Heart left ventricle (tissue), 16 donors: ENCODE results near the gene EPGN. TPM values are rescaled to one million over a fixed set of nuclear protein-coding genes. Genes with fewer than 3 reads are reported as not detected.

Experiments
- ATAC-seq, 4 donors: fragments of 200-7000 bp; cut with Tn5 transposase; one replicate each; pipeline ENCODE4 v1.9.1; 2020 to 2022; ENCODE audit warnings: moderate library complexity in 4 of 4, mild to moderate bottlenecking in 3 of 4, moderate number of reproducible peaks in 1 of 4
- DNase-seq, 5 donors: peaks; one replicate each; pipeline ENCODE4 v3.0.0-alpha.2; 2020
- H3K27ac ChIP-seq, 12 donors: fragments of 200-600 bp; sonication (generic) in 4 of 12; one replicate each; pipeline versions ENCODE4 v1.5.0 to v1.8.0; 2016 to 2022; ENCODE audit warnings: mild to moderate bottlenecking in 2 of 12
- H3K27me3 ChIP-seq, 9 donors: fragments of 200-600 bp; sonication (generic) in 2 of 9; one replicate each; pipeline versions ENCODE4 v1.5.1 to v1.8.0; 2016 to 2022; ENCODE audit warnings: mild to moderate bottlenecking in 3 of 9
- H3K36me3 ChIP-seq, 9 donors: fragments of 200-600 bp; sonication (generic) in 2 of 9; one replicate each; pipeline versions ENCODE4 v1.5.0 to v1.8.0; 2018 to 2022; ENCODE audit warnings: mild to moderate bottlenecking in 2 of 9
- H3K4me1 ChIP-seq, 12 donors: fragments of 200-600 bp; sonication (generic) in 4 of 12; one replicate each; pipeline versions ENCODE4 v1.5.0 to v1.8.0; 2016 to 2022; ENCODE audit warnings: mild to moderate bottlenecking in 3 of 12
- H3K4me3 ChIP-seq, 12 donors: fragments of 200-600 bp; sonication (generic) in 4 of 12; one replicate each; pipeline versions ENCODE4 v1.5.0 to v1.8.0; 2017 to 2022; ENCODE audit warnings: mild to moderate bottlenecking in 9 of 12, moderate library complexity in 4 of 12
- H3K9me3 ChIP-seq, 12 donors: fragments of 200-600 bp; sonication (generic) in 4 of 12; one replicate each; pipeline versions ENCODE4 v1.5.0 to v1.8.0; 2016 to 2022; ENCODE audit warnings: mild to moderate bottlenecking in 1 of 12
- POLR2A ChIP-seq, 2 donors: fragments of 450-650 bp; IDR thresholded peaks; one replicate each; pipeline ENCODE4 v1.6.1; 2017; ENCODE audit warnings: antibody characterized with exemption in 2 of 2, mild to moderate bottlenecking in 2 of 2, moderate library complexity in 2 of 2
- WGBS, 4 donors: extraction: QIAGEN DNeasy Blood & Tissue Kit in 2 of 4; methylation state at CpG; one replicate each; pipeline versions ENCODE4 v1.1.5 to v1.1.7; 2013 to 2018; 5-methylcytosine and 5-hydroxymethylcytosine counted together
- intact Hi-C, 10 donors: fragments of 100-400 bp; cut with DNase I; formaldehyde crosslinking; loops; one replicate each; pipeline versions ENCODE4 v1.11.1 to v1.14.2; 2022
- polyA plus RNA-seq, 2 donors: library from polyadenylated mRNA; stranded (reverse); fragments of 200-250 nt; gene quantifications; one replicate each; pipeline ENCODE4 v1.2.3, GENCODE V29; 2013
- total RNA-seq, 9 donors: library from RNA; depleted of rRNA in 2 of 9; stranded (reverse); fragments of >200 nt in 2 of 9; fragmentation: NEBNext Ultra II Directional in 3 of 9; extraction: Animal tissue kit (Norgen Biotek cat#: 25700) in 3 of 9; gene quantifications; one replicate each; pipeline versions ENCODE4 v1.1.0 to v1.2.4, GENCODE V29; 2016 to 2023
- TF ChIP-seq, protein P1 (sequence below), 12 donors: fragments of 200-600 bp; sonication (generic) in 4 of 12; IDR thresholded peaks; one replicate each; pipeline versions ENCODE4 v1.5.0 to v1.8.0; 2018 to 2022; ENCODE audit warnings: antibody characterized with exemption in 12 of 12, mild to moderate bottlenecking in 5 of 12
- donor health status: ischemic (EF 13 %, LVEDD 7.1; RV severe dilation, severe dysfunction).
- donor health status: healthy with polysubstance abuse.
- donor health status: DM: no; HTN: yes; CAD: no.
- donor health status: DM: no; HTN: no; CAD: no.
- donor health status: ischemic (EF 25% LVEDD 6.9; RV normal size, moderate dysfunction).
- donor health status: ischemic (EF 25% LVEDD 5.7; RV mildly dilated, moderate dysfunction).
- donor health status: healthy.
- donor health status: DM: yes; HTN: yes; CAD: no.
- donor health status: ischemic (EF 35%, LVEDD 5.7; RV mildly dilated, moderate dysfunction).
- donor health status: nonischemic (EF 11% LVEDD 7.7; RV severe dilation, severe dysfunction).
- donor health status: DM: yes; HTN: yes; CAD: no.
- donor health status: PGD.
- donor health status: ischemic (EF 29% LVEDD 5.4; RV normal size, mild dysfunction).
- donor health status: nonischemic (EF 23%, LVEDD 6.1; RV moderate dilation, normal function).

Gene EPGN
- total and polyA plus RNA-seq, 11 donors = 5.8 TPM; not detected in 10

DNA sequence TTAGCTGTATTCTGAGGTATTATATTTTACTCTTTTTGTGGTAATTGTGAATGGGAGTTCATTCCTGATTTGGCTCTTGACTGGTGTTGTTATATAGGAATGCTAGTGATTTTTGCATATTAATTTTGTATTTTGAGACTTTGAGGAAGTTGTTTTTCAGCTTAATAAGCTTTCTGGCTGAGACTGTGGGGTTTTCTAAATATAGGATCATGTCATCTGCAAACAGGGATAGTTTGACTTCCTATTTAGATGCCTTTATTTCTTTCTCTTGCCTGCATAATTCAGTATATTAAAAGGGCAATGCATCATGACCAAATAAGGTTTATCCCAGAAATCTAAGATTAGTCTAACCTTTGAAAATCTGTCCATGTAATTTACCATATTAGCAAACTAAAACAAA lies 44.7 kb upstream of the EPGN start:
- no peak overlapping the region for H3K27ac ChIP-seq
- TF ChIP-seq, protein P1, sequence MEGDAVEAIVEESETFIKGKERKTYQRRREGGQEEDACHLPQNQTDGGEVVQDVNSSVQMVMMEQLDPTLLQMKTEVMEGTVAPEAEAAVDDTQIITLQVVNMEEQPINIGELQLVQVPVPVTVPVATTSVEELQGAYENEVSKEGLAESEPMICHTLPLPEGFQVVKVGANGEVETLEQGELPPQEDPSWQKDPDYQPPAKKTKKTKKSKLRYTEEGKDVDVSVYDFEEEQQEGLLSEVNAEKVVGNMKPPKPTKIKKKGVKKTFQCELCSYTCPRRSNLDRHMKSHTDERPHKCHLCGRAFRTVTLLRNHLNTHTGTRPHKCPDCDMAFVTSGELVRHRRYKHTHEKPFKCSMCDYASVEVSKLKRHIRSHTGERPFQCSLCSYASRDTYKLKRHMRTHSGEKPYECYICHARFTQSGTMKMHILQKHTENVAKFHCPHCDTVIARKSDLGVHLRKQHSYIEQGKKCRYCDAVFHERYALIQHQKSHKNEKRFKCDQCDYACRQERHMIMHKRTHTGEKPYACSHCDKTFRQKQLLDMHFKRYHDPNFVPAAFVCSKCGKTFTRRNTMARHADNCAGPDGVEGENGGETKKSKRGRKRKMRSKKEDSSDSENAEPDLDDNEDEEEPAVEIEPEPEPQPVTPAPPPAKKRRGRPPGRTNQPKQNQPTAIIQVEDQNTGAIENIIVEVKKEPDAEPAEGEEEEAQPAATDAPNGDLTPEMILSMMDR (IDR thresholded peaks at IDR 0.05) = no peak
- TF ChIP-seq POLR2A (IDR thresholded peaks at IDR 0.05) = no peak
- no peaks in the 10 kb centered on the region for H3K27me3 ChIP-seq
- H3K4me1 ChIP-seq = peaks cover 0 to 13% (median 1%) of the 10 kb centered on the region in 12 donors
- H3K36me3 ChIP-seq = no peaks in the 10 kb centered on the region
- H3K9me3 ChIP-seq = no peaks in the 10 kb centered on the region
- H3K4me3 ChIP-seq = no peak overlapping the region
- ATAC-seq (no peak), DNase-seq (no peak)
- intact Hi-C loops = no loop called here

DNA sequence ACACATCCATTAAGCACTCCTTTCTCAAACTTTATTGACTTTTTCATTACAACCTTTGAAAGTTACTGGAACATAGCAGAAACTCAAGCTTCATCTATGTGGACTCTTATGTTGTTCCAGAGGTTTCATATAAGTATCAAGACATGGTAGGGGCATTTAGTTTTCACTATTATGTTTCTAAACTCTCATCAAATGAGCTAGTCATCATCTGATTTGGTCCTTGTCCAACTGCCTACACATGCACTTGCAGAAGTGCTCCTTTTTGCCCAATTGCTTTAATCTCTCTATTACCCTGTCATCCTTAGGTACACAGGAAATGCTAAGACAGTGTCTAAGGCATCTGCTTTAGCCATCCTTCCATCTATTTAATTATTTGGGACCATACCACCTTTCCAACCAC lies 42.2 kb upstream of the EPGN start:
- Histone ChIP-seq H3K36me3 (no peaks in the 10 kb centered on the region), H3K27me3 (no peaks in the 10 kb centered on the region), H3K4me3 (no peak overlapping the region), H3K9me3 (peaks cover 0 to 3% (median 0%) of the 10 kb centered on the region in 12 donors), H3K27ac (no peak overlapping the region), H3K4me1 (peaks cover 0 to 5% (median 0%) of the 10 kb centered on the region in 12 donors)
- no peak for ATAC-seq
- DNase-seq = no peak
- no peak for TF ChIP-seq POLR2A (IDR thresholded peaks at IDR 0.05)
- TF ChIP-seq, protein P1 (IDR thresholded peaks at IDR 0.05) = no peak
- intact Hi-C loops = no loop called here

DNA sequence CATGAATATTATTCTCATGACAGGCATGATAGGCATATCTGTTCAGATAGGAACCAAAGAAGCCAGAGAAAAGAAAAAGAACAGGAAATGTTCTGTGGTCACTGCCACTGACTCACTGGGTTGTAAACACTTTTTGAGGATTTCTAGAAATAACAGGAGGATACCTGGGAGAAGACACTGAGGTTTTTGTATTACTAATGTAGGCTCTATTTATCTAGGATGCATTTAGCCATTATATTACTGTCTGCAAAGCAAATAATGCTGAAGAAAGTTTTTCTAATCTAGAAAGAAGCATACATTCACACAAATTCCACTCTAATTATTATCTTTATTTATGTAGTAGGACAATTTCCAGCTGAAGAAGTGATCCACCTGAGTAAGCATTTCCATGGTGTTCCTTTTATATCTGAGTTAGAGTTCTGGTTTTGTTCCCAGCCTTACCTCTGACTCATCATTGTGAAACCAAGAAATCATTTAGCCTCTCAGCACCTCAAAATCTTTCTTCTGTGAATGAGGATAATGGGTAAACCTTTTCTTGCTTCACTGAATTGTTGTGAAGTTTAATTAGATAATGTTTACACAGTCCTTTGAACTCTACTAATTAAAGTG lies 40.2 kb upstream of the EPGN start:
- intact Hi-C loops = no loop called here
- ATAC-seq (no peak), DNase-seq (no peak)
- Histone ChIP-seq H3K4me1 (peaks cover 0 to 5% (median 0%) of the 10 kb centered on the region in 12 donors), H3K36me3 (no peaks in the 10 kb centered on the region), H3K27me3 (no peaks in the 10 kb centered on the region), H3K27ac (no peak overlapping the region), H3K9me3 (peaks cover 0 to 3% (median 0%) of the 10 kb centered on the region in 12 donors), H3K4me3 (no peak overlapping the region)
- TF ChIP-seq, protein P1 (IDR thresholded peaks at IDR 0.05) = no peak
- no peak for TF ChIP-seq POLR2A (IDR thresholded peaks at IDR 0.05)

DNA sequence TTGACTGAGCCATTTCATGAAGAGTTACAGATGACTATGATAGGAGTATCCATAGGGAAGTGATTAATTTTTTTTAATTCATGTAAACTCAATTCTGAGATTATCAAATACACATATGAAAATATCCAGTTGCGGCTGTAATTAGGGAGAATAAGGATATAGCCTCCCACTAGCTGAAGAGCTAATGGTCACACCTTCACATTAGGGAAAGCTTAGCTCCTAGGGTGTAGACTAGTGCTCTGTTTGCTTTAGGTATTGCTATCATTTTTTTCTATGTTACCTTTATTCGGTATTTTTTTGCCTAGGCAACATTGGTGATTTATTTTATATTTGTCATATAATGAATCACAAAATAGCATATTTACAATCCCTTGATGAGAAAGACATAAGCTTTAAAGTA lies 39.6 kb upstream of the EPGN start:
- 96 to 99% (median 97%) methylated on average over 2 of the region's 2 CpGs for WGBS, 4 donors
- ATAC-seq (no peak), DNase-seq (no peak)
- Histone ChIP-seq H3K36me3 (no peaks in the 10 kb centered on the region), H3K4me1 (peaks cover 0 to 3% (median 0%) of the 10 kb centered on the region in 12 donors), H3K27ac (no peak overlapping the region), H3K27me3 (no peaks in the 10 kb centered on the region), H3K4me3 (no peak overlapping the region), H3K9me3 (peaks cover 0 to 3% (median 0%) of the 10 kb centered on the region in 12 donors)
- TF ChIP-seq POLR2A (IDR thresholded peaks at IDR 0.05) = no peak
- TF ChIP-seq, protein P1 (IDR thresholded peaks at IDR 0.05) = no peak
- intact Hi-C loops = no loop called here
